ENCODE data around the gene LDLRAD3.
"Not testable (repeated sequence)": the region's sequence is repeated elsewhere in the genome, so short reads cannot be mapped to it uniquely, and the experiment has no call there.

The LDLRAD3 gene

GRCh38 chr11:35997902-35998520, 54.1 kb downstream of the LDLRAD3 start:
- no peak for DNase-seq

- DNase-seq = no peak
These were observed 54.8 kb downstream of the LDLRAD3 start for GRCh38 chr11:35998634-35999033.

GRCh38 chr11:36000616-36001190, 56.8 kb downstream of the LDLRAD3 start:
- DNase-seq = peak; percentile 18

GRCh38 chr11:36002196-36002595, 58.3 kb downstream of the LDLRAD3 start:
- DNase-seq = no peak

GRCh38 chr11:36002796-36003195, 58.9 kb downstream of the LDLRAD3 start:
- DNase-seq = no peak

- no peak for DNase-seq
These were observed 62.7 kb downstream of the LDLRAD3 start for GRCh38 chr11:36006556-36006955.

GRCh38 chr11:36007127-36007655, 63.3 kb downstream of the LDLRAD3 start:
- no peak for DNase-seq

- no peak for DNase-seq
These were observed 64.7 kb downstream of the LDLRAD3 start for GRCh38 chr11:36008584-36008983.

GRCh38 chr11:36009473-36009872, 65.6 kb downstream of the LDLRAD3 start:
- DNase-seq = no peak

- no peak for DNase-seq
These were observed 66.3 kb downstream of the LDLRAD3 start for GRCh38 chr11:36010010-36010740.

GRCh38 chr11:36011574-36011973, 67.7 kb downstream of the LDLRAD3 start:
- DNase-seq = no peak

- no peak for DNase-seq
These were observed 68.6 kb downstream of the LDLRAD3 start for GRCh38 chr11:36012455-36012854.

- DNase-seq = no peak
These were observed 69.1 kb downstream of the LDLRAD3 start for GRCh38 chr11:36012979-36013378.

GRCh38 chr11:36013446-36013845, 69.6 kb downstream of the LDLRAD3 start:
- DNase-seq = not testable (repeated sequence)

GRCh38 chr11:36013950-36014897, 70.4 kb downstream of the LDLRAD3 start:
- no peak for DNase-seq

- DNase-seq = no peak
These were observed 71.2 kb downstream of the LDLRAD3 start for GRCh38 chr11:36014898-36015665.

- no peak for DNase-seq
These were observed 71.9 kb downstream of the LDLRAD3 start for GRCh38 chr11:36015799-36016198.

- DNase-seq = no peak
These were observed 72.4 kb downstream of the LDLRAD3 start for GRCh38 chr11:36016263-36016662.

- no peak for DNase-seq
These were observed 72.8 kb downstream of the LDLRAD3 start for GRCh38 chr11:36016709-36017108.

- DNase-seq = no peak
These were observed 75.2 kb downstream of the LDLRAD3 start for GRCh38 chr11:36019005-36019596.

- DNase-seq = no peak
These were observed 75.9 kb downstream of the LDLRAD3 start for GRCh38 chr11:36019722-36020121.

- DNase-seq = no peak
These were observed 79.0 kb downstream of the LDLRAD3 start for GRCh38 chr11:36022882-36023281.

Data from DMS153 (cell line).